Measurements from ENCODE around the gene NLGN1. TPM values are rescaled to one million over a fixed set of nuclear protein-coding genes. Genes with fewer than 3 reads are reported as not detected.

NLGN1 gene
- total RNA-seq, 1 experiment from 2014 or later = 5.2 TPM

- no peak overlapping the region for H3K27ac ChIP-seq (ENCODE audit: insufficient read length, low read depth, low read length)
- no peak overlapping the region for H3K56ac ChIP-seq (ENCODE audit: insufficient read length, low read depth, low read length)
- no peak overlapping the region for H2BK5ac ChIP-seq (ENCODE audit: insufficient read length, low read length)
- TF ChIP-seq, protein P1, sequence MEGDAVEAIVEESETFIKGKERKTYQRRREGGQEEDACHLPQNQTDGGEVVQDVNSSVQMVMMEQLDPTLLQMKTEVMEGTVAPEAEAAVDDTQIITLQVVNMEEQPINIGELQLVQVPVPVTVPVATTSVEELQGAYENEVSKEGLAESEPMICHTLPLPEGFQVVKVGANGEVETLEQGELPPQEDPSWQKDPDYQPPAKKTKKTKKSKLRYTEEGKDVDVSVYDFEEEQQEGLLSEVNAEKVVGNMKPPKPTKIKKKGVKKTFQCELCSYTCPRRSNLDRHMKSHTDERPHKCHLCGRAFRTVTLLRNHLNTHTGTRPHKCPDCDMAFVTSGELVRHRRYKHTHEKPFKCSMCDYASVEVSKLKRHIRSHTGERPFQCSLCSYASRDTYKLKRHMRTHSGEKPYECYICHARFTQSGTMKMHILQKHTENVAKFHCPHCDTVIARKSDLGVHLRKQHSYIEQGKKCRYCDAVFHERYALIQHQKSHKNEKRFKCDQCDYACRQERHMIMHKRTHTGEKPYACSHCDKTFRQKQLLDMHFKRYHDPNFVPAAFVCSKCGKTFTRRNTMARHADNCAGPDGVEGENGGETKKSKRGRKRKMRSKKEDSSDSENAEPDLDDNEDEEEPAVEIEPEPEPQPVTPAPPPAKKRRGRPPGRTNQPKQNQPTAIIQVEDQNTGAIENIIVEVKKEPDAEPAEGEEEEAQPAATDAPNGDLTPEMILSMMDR (conservative IDR thresholded peaks at IDR 0.05) = no peak
- H4K20me1 ChIP-seq (ENCODE audit: control insufficient read depth, insufficient read depth, insufficient read length) = no peaks in the 10 kb centered on the region
- H3K4me1 Mint-ChIP-seq = peaks cover 0 to 12% of the 10 kb centered on the region in 2 experiments
- no peaks in the 10 kb centered on the region for H3K9me3 Mint-ChIP-seq
- no peaks in the 10 kb centered on the region for H3K79me1 ChIP-seq (ENCODE audit: insufficient read depth, low read depth, low read length, poor library complexity, severe bottlenecking)
- no peak for DNase-seq
- no peak overlapping the region for H2AFZ ChIP-seq (ENCODE audit: low read length)
- H3K18ac ChIP-seq (ENCODE audit: insufficient read length, low read depth, low read length) = no peak overlapping the region
- no peak overlapping the region for H4K91ac ChIP-seq (ENCODE audit: insufficient read length, low read depth, low read length)
- H3K4me3 Mint-ChIP-seq = no peak overlapping the region
- no peaks in the 10 kb centered on the region for H3K9me3 ChIP-seq (ENCODE audit: control insufficient read depth, low read depth, low read length)
- no peak overlapping the region for H3K4ac ChIP-seq (ENCODE audit: low read depth, low read length)
- H3K23me2 ChIP-seq (ENCODE audit: insufficient read length, low read depth, low read length, poor library complexity, severe bottlenecking) = no peaks in the 10 kb centered on the region
- no peak overlapping the region for H2BK120ac ChIP-seq (ENCODE audit: low read depth, low read length, poor library complexity, severe bottlenecking)
- no peak overlapping the region for H2AK5ac ChIP-seq (ENCODE audit: insufficient read length, low read length)
- no peaks in the 10 kb centered on the region for H3K79me2 ChIP-seq (ENCODE audit: insufficient read depth, low read length)
- no peak overlapping the region for H3K9ac ChIP-seq (ENCODE audit: extremely low read depth, insufficient read length, low read length)
- no peak overlapping the region for H4K8ac ChIP-seq (replicated peaks; ENCODE audit: insufficient read length, low read depth, low read length)
- H3K4me2 ChIP-seq (ENCODE audit: insufficient read depth, insufficient read length, low read length) = no peak overlapping the region
- no peak overlapping the region for H4K5ac ChIP-seq (ENCODE audit: insufficient read length, low read depth, low read length)
- no peak overlapping the region for H2BK12ac ChIP-seq (ENCODE audit: insufficient read length, low read depth, low read length)
- H2BK15ac ChIP-seq (ENCODE audit: low read depth, low read length) = no peak overlapping the region
- no peaks in the 10 kb centered on the region for H3K27me3 ChIP-seq (ENCODE audit: insufficient read depth, low read length)
- H3K14ac ChIP-seq (ENCODE audit: insufficient read depth, low read length) = no peak overlapping the region
- H3K36me3 Mint-ChIP-seq (ENCODE audit: insufficient read depth in 1 of 3, low read depth in 3 of 3) = no peaks in the 10 kb centered on the region
- no peak overlapping the region for H2BK20ac ChIP-seq (ENCODE audit: low read depth, low read length, poor library complexity, severe bottlenecking)
- no peak overlapping the region for H3T11ph ChIP-seq (ENCODE audit: low read length)
- H3K4me1 ChIP-seq (ENCODE audit: insufficient read depth, low read length) = peaks cover 2% of the 10 kb centered on the region; the same call in 1 of the 2 replicates
- H3K27me3 Mint-ChIP-seq (ENCODE audit: low read depth) = no peaks in the 10 kb centered on the region
- no CpG with 5 or more reads among the region's 7 CpGs for WGBS (ENCODE audit: extremely low coverage, insufficient read length, low lambda C conversion rate)
- no peak overlapping the region for H3K23ac ChIP-seq (ENCODE audit: insufficient read length, low read depth, low read length)
- no peak overlapping the region for H3K27ac Mint-ChIP-seq
Observed at GRCh38 chr3:173690542-173691180, 293.1 kb downstream of the NLGN1 start.

Measured in H9 (cell line).